ENCODE measurements around the gene SDR42E1.

DNA sequence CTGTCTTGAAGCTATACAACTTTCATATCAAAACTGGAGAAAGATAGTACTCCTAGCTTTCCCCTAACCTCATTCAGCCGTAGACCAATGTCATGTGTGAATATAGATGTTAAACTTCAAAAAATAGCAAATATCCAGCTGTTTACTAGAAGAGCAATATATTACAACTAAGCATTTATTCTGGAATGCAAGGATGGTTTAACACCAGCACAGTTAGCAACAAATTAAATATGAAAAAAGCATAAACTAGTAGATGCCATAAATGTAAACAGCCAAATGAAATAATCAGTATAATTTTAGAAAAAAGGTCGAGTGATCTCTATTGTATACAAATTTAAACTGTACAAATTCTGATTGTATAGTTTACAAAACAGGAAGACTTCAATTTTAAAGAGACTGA lies 59.7 kb downstream of the SDR42E1 start:
- TF ChIP-seq POLR2AphosphoS5 (IDR thresholded peaks at IDR 0.05; ENCODE audit: low read depth, low read length) (no peak), POLR2A (IDR thresholded peaks at IDR 0.05; ENCODE audit: low read depth, low read length) (no peak), TAF1 (IDR thresholded peaks at IDR 0.05; ENCODE audit: borderline replicate concordance, low read depth, low read length) (no peak)

All from GM12892 (cell line).